HEK293 (cell line): ENCODE data around the gene RBMS3.

Experiments
- CTCF ChIA-PET: fragments of 350-600 bp; formaldehyde crosslinking; extraction: SDS; loops from one replicate; lab custom pipeline; 2021; ENCODE audit warnings: antibody characterized with exemption; lab: Yijun Ruan, JAX
- POLR2A ChIA-PET: fragments of 300-600 bp; formaldehyde crosslinking; extraction: SDS; loops from one replicate; lab custom pipeline; 2020; ENCODE audit warnings: antibody characterized with exemption, inconsistent platforms; lab: Yijun Ruan, JAX
- H3K27ac ChIP-seq: fragments of 200-500 bp; sonication (Bioruptor generic); 2 replicates; pipeline ENCODE4 v1.5.1; 2014; ENCODE audit warnings: low read depth, low read length, control low read depth, inconsistent platforms; ENCODE audit errors: extremely low read depth
- H3K36me3 ChIP-seq, 2 experiments: fragments of 200-500 bp in 1 of 2; sonication (Bioruptor generic) in 1 of 2; 1 replicate in 1 of 2; 2 replicates in 1 of 2; pipeline ENCODE4 v1.5.1; 2014 to 2017; ENCODE audit warnings: inconsistent platforms in 2 of 2, low read length in 2 of 2; ENCODE audit not compliant: control insufficient read depth in 2 of 2, insufficient read depth in 1 of 2
- H3K4me1 ChIP-seq: fragments of 200-500 bp; sonication (Bioruptor generic); 2 replicates; pipeline ENCODE4 v1.5.1; 2014; ENCODE audit warnings: mild to moderate bottlenecking, low read length, inconsistent platforms; ENCODE audit not compliant: control insufficient read depth, insufficient read depth
- H3K4me3 ChIP-seq: 2 replicates; pipeline ENCODE4 v1.5.1; 2011; ENCODE audit warnings: low read depth, mild to moderate bottlenecking, control low read depth, low read length, moderate library complexity
- H3K9me3 ChIP-seq: fragments of 200-500 bp; sonication (Bioruptor generic); 2 replicates; pipeline ENCODE4 v1.5.1; 2014; ENCODE audit warnings: low read depth, low read length, inconsistent platforms; ENCODE audit not compliant: control insufficient read depth, insufficient read depth
- HOXD13 ChIP-seq: sonication (generic); formaldehyde crosslinking; IDR thresholded peaks from 2 replicates; pipeline ENCODE4 v1.8.0; 2022; ENCODE audit warnings: missing genetic modification reagents, borderline replicate concordance
- KLF16 ChIP-seq: fragments of 450-650 bp; formaldehyde crosslinking; IDR thresholded peaks from 2 replicates; pipeline ENCODE4 v1.5.1; 2017; ENCODE audit warnings: missing biosample characterization, missing genetic modification characterization
- OSR2 ChIP-seq: fragments of 450-650 bp; formaldehyde crosslinking; IDR thresholded peaks from 2 replicates; pipeline ENCODE4 v1.5.1; 2016; ENCODE audit warnings: missing biosample characterization, missing genetic modification characterization
- PRDM1 ChIP-seq: fragments of 450-650 bp; formaldehyde crosslinking; IDR thresholded peaks from 2 replicates; pipeline ENCODE4; 2016; ENCODE audit warnings: missing biosample characterization, missing genetic modification characterization
- SP2 ChIP-seq: fragments of 450-650 bp; formaldehyde crosslinking; IDR thresholded peaks from 2 replicates; pipeline ENCODE4 v1.5.1; 2016; ENCODE audit warnings: missing biosample characterization, missing genetic modification characterization
- TSHZ1 ChIP-seq: fragments of 450-650 bp; formaldehyde crosslinking; IDR thresholded peaks from 2 replicates; pipeline ENCODE4 v1.5.1; 2016; ENCODE audit warnings: missing biosample characterization, missing genetic modification characterization, borderline replicate concordance
- ZFHX2 ChIP-seq: fragments of 450-650 bp; formaldehyde crosslinking; conservative IDR thresholded peaks from 2 replicates; pipeline ENCODE4 v1.5.1; 2016; ENCODE audit warnings: missing biosample characterization, missing genetic modification characterization
- ZIC2 ChIP-seq: fragments of 450-650 bp; formaldehyde crosslinking; IDR thresholded peaks from 2 replicates; pipeline ENCODE4 v1.5.1; 2016; ENCODE audit warnings: missing biosample characterization, missing genetic modification characterization
- ZNF133 ChIP-seq: fragments of 450-650 bp; formaldehyde crosslinking; IDR thresholded peaks from 2 replicates; pipeline ENCODE4 v1.5.1; 2016; ENCODE audit warnings: missing biosample characterization, missing genetic modification characterization
- ZNF169 ChIP-seq: fragments of 450-650 bp; formaldehyde crosslinking; IDR thresholded peaks from 2 replicates; pipeline ENCODE4 v1.5.1; 2016; ENCODE audit warnings: missing biosample characterization, missing genetic modification characterization
- ZNF184 ChIP-seq: fragments of 450-650 bp; IDR thresholded peaks from 2 replicates; pipeline ENCODE4 v1.5.1; 2018; ENCODE audit warnings: missing biosample characterization, mild to moderate bottlenecking, missing genetic modification characterization
- ZNF211 ChIP-seq: fragments of 450-650 bp; formaldehyde crosslinking; IDR thresholded peaks from 2 replicates; pipeline ENCODE4 v1.5.1; 2016; ENCODE audit warnings: low read depth, missing biosample characterization, missing genetic modification characterization
- ZNF214 ChIP-seq: fragments of 450-650 bp; formaldehyde crosslinking; IDR thresholded peaks from 2 replicates; pipeline ENCODE4 v1.5.1; 2017; ENCODE audit warnings: missing biosample characterization, mild to moderate bottlenecking, missing genetic modification characterization, borderline replicate concordance
- ZNF280C ChIP-seq: fragments of 450-650 bp; formaldehyde crosslinking; IDR thresholded peaks from 2 replicates; pipeline ENCODE4 v1.5.1; 2016; ENCODE audit warnings: missing biosample characterization, missing genetic modification characterization
- ZNF404 ChIP-seq: fragments of 450-650 bp; formaldehyde crosslinking; IDR thresholded peaks from 2 replicates; pipeline ENCODE4 v1.5.1; 2017; ENCODE audit warnings: missing biosample characterization, missing genetic modification characterization
- ZNF521 ChIP-seq: fragments of 450-650 bp; formaldehyde crosslinking; IDR thresholded peaks from 2 replicates; pipeline ENCODE4 v1.5.1; 2017; ENCODE audit warnings: missing biosample characterization, mild to moderate bottlenecking, missing genetic modification characterization
- ZNF596 ChIP-seq: fragments of 450-650 bp; IDR thresholded peaks from 2 replicates; pipeline ENCODE4 v1.5.0; 2018; ENCODE audit warnings: missing biosample characterization, mild to moderate bottlenecking, missing genetic modification characterization, moderate library complexity
- ZNF621 ChIP-seq: fragments of 450-650 bp; formaldehyde crosslinking; IDR thresholded peaks from 2 replicates; pipeline ENCODE4 v1.5.1; 2017; ENCODE audit warnings: missing biosample characterization, missing genetic modification characterization
- ZNF660 ChIP-seq: fragments of 450-650 bp; IDR thresholded peaks from 2 replicates; pipeline ENCODE4 v1.5.1; 2018; ENCODE audit warnings: missing biosample characterization, mild to moderate bottlenecking, missing genetic modification characterization
- TF ChIP-seq, protein P1 (sequence below): fragments of 450-650 bp; formaldehyde crosslinking; IDR thresholded peaks from 2 replicates; pipeline ENCODE4 v1.5.1; 2016; ENCODE audit warnings: missing biosample characterization, missing genetic modification characterization
- TF ChIP-seq, protein P2 (sequence below): fragments of 450-650 bp; formaldehyde crosslinking; IDR thresholded peaks from 2 replicates; pipeline ENCODE4 v1.5.1; 2016; ENCODE audit warnings: missing biosample characterization, missing genetic modification characterization

Gene RBMS3

GRCh38 chr3:29594261-29594660, 313.4 kb downstream of the RBMS3 start:
- Histone ChIP-seq H3K4me1 (no peaks in the 10 kb centered on the region), H3K27ac (no peak overlapping the region), H3K4me3 (no peak overlapping the region), H3K9me3 (no peaks in the 10 kb centered on the region), H3K36me3 (no peaks in the 10 kb centered on the region)
- ChIA-PET CTCF (no interaction called here), POLR2A (no interaction called here)
- TF ChIP-seq ZNF169 (tag by site-specific recombination) (no peak), ZIC2 (tag by site-specific recombination) (no peak), ZNF596 (tag by site-specific recombination) (no peak), SP2 (no peak), ZNF184 (no peak)
- TF ChIP-seq, all 188 proteins: peak for 0

- Histone ChIP-seq H3K9me3 (no peaks in the 10 kb centered on the region), H3K4me3 (no peak overlapping the region), H3K27ac (no peak overlapping the region), H3K36me3 (no peaks in the 10 kb centered on the region), H3K4me1 (no peaks in the 10 kb centered on the region)
- TF ChIP-seq ZNF214 (tag by site-specific recombination) (no peak), ZNF280C (tag by site-specific recombination) (no peak), ZNF133 (tag by site-specific recombination) (no peak), ZNF660 (no peak), ZNF521 (tag by site-specific recombination) (no peak)
- CTCF ChIA-PET = no interaction called here
- POLR2A ChIA-PET = no interaction called here
Observed at GRCh38 chr3:29597376-29598008, 316.6 kb downstream of the RBMS3 start.

DNA sequence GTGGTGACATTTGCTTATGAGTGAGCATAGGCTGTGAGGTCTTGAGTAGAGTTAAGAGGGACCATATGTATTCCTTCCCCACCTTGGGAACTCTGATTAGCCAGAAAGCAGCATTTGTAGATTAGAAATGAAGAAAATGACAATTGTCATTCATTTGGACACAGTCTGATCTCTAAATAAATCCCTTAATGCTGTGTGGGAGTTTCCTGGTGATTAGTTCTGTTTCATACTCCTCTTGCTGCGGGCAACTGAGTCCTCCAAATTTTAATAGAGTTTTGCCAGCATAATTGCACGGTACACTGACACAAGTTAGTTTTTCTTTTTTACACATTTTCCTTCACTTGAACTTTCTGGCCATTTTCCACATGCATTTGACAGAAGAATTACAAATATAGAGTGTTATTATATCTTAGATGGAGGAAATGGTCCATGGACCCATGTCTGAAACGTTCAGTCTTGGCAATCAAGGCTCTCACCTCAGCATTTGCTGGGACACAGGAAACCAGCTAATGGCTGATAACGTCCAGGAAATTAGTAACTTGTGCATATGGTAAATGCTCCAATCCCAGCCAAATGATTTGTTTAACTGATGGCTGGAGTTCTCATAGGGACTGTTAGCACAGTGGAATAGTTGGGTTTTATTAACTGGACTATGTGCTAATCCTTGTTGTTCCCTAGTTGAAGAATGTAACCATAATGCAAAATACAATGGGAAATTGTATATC, 321.2 kb downstream of the RBMS3 start:
- H3K4me1 ChIP-seq = no peaks in the 10 kb centered on the region
- no peaks in the 10 kb centered on the region for H3K36me3 ChIP-seq
- CTCF ChIA-PET = no interaction called here
- no peak overlapping the region for H3K27ac ChIP-seq
- POLR2A ChIA-PET = no interaction called here
- TF ChIP-seq, protein P1, sequence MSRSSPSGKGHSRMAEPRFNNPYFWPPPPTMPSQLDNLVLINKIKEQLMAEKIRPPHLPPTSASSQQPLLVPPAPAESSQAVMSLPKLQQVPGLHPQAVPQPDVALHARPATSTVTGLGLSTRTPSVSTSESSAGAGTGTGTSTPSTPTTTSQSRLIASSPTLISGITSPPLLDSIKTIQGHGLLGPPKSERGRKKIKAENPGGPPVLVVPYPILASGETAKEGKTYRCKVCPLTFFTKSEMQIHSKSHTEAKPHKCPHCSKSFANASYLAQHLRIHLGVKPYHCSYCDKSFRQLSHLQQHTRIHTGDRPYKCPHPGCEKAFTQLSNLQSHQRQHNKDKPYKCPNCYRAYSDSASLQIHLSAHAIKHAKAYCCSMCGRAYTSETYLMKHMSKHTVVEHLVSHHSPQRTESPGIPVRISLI (tag by site-specific recombination) = no peak
- TF ChIP-seq OSR2 = no peak
- no peak for TF ChIP-seq KLF16 (tag by site-specific recombination)
- TF ChIP-seq, protein P2, sequence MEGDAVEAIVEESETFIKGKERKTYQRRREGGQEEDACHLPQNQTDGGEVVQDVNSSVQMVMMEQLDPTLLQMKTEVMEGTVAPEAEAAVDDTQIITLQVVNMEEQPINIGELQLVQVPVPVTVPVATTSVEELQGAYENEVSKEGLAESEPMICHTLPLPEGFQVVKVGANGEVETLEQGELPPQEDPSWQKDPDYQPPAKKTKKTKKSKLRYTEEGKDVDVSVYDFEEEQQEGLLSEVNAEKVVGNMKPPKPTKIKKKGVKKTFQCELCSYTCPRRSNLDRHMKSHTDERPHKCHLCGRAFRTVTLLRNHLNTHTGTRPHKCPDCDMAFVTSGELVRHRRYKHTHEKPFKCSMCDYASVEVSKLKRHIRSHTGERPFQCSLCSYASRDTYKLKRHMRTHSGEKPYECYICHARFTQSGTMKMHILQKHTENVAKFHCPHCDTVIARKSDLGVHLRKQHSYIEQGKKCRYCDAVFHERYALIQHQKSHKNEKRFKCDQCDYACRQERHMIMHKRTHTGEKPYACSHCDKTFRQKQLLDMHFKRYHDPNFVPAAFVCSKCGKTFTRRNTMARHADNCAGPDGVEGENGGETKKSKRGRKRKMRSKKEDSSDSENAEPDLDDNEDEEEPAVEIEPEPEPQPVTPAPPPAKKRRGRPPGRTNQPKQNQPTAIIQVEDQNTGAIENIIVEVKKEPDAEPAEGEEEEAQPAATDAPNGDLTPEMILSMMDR (tag by site-specific recombination) = no peak
- no peak for TF ChIP-seq PRDM1 (tag by site-specific recombination)
- no peak for TF ChIP-seq ZNF404 (tag by site-specific recombination)
- no peak for TF ChIP-seq ZNF621 (tag by site-specific recombination)
- TF ChIP-seq ZNF596 (tag by site-specific recombination) = no peak
- TF ChIP-seq ZNF169 (tag by site-specific recombination) = no peak
- TF ChIP-seq TSHZ1 (tag by site-specific recombination) = no peak
- no peak for TF ChIP-seq HOXD13 (CRISPR knock-in tag)
- no peak for TF ChIP-seq ZFHX2 (tag by site-specific recombination)
- TF ChIP-seq ZNF211 (tag by site-specific recombination) = no peak
- no peaks in the 10 kb centered on the region for H3K9me3 ChIP-seq
- H3K4me3 ChIP-seq = no peak overlapping the region
